ENCODE results near the gene SPATC1L. TPM values are rescaled to one million over a fixed set of nuclear protein-coding genes. Genes with fewer than 3 reads are reported as not detected.

The SPATC1L gene
- total and polyA plus RNA-seq, 2 donors from 2014 or later = 3.7 to 8.7 TPM

DNA sequence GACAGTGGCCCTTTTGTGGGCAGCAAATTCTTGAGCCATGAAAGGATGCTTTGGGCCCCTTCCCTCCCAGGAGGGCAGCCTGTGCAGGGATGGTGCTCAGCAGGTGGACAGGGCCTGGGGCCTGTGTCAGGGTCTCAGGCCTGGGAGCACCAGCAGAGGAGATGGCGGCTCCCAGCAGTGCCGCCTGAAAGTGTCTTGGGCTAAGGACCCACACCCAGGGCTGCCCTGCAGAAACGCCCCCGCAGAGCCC lies 52.7 kb downstream of the SPATC1L start:
- no peak overlapping the region for H3K27ac ChIP-seq (ENCODE audit: low read depth in 2 of 2, low read length in 2 of 2)
- H3K4me1 ChIP-seq (ENCODE audit: control insufficient read depth in 2 of 3, insufficient read depth in 2 of 3, low read depth in 1 of 3, low read length in 3 of 3) = no peaks in the 10 kb centered on the region
- H3K27me3 ChIP-seq (ENCODE audit: control insufficient read depth, insufficient read depth, low read length) = no peaks in the 10 kb centered on the region
- H3K9me3 ChIP-seq (ENCODE audit: control insufficient read depth in 2 of 3, insufficient read depth in 1 of 3, low read length in 3 of 3) = no peaks in the 10 kb centered on the region
- intact Hi-C loops (cut with DNase I) = no loop called here
- DNase-seq (no peak), FAIRE-seq (no peak)
- TF ChIP-seq, protein P1, sequence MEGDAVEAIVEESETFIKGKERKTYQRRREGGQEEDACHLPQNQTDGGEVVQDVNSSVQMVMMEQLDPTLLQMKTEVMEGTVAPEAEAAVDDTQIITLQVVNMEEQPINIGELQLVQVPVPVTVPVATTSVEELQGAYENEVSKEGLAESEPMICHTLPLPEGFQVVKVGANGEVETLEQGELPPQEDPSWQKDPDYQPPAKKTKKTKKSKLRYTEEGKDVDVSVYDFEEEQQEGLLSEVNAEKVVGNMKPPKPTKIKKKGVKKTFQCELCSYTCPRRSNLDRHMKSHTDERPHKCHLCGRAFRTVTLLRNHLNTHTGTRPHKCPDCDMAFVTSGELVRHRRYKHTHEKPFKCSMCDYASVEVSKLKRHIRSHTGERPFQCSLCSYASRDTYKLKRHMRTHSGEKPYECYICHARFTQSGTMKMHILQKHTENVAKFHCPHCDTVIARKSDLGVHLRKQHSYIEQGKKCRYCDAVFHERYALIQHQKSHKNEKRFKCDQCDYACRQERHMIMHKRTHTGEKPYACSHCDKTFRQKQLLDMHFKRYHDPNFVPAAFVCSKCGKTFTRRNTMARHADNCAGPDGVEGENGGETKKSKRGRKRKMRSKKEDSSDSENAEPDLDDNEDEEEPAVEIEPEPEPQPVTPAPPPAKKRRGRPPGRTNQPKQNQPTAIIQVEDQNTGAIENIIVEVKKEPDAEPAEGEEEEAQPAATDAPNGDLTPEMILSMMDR (IDR thresholded peaks at IDR 0.05; ENCODE audit: borderline replicate concordance, extremely low read depth, insufficient read depth) = no peak
- H3K9ac ChIP-seq (ENCODE audit: low read length in 3 of 3) = no peak overlapping the region
- no peaks in the 10 kb centered on the region for H3K36me3 ChIP-seq (ENCODE audit: control insufficient read depth in 2 of 3, insufficient read depth in 3 of 3, low read length in 3 of 3)
- H3K4me3 ChIP-seq (ENCODE audit: low read length in 3 of 3) = no peak overlapping the region

DNA sequence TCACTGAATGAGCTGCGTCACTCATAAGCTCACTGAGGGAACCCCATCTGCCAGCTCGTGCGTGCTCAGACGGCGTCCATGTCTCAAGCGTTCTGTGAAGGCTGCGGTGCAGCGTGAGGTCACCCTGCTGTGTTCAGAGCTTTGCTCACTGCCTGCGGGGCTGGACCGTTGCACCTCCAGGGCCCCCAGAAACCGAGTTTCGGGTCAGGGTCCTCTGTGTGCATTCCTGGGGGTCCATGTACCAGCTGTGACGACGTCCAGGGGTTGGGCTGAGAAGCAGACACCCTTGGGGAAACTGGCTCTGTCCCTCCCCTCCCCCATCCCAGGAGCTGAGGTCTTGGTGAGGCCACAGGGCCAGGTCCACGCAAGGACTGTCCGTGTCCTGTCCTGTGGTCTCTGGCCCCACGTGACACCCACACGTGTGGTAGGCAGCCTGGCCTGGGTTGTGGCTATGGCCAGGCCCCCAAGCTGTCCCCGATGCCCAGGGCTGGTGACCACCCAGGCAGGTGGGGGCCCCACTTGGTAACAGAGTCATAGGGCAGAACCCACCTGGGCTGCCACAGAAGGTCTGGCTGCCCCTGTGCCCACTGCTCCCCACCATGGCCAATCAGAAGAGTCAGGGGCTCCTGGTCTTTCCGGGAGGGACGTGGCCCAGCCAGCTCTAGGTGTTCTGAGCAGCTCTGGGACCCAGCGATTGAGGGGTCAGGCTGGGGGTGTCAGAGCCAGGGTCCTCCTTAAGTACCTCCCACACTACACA lies 53.2 kb downstream of the SPATC1L start:
- DNase-seq = peak in 1 of 5 donors; percentile 75
- Histone ChIP-seq H3K9ac (ENCODE audit: low read length in 3 of 3) (no peak overlapping the region), H3K4me1 (ENCODE audit: control insufficient read depth in 2 of 3, insufficient read depth in 2 of 3, low read depth in 1 of 3, low read length in 3 of 3) (no peaks in the 10 kb centered on the region), H3K27ac (ENCODE audit: low read depth in 2 of 2, low read length in 2 of 2) (no peak overlapping the region), H3K27me3 (ENCODE audit: control insufficient read depth, insufficient read depth, low read length) (no peaks in the 10 kb centered on the region), H3K9me3 (ENCODE audit: control insufficient read depth in 2 of 3, insufficient read depth in 1 of 3, low read length in 3 of 3) (no peaks in the 10 kb centered on the region), H3K36me3 (ENCODE audit: control insufficient read depth in 2 of 3, insufficient read depth in 3 of 3, low read length in 3 of 3) (no peaks in the 10 kb centered on the region), H3K4me3 (ENCODE audit: low read length in 3 of 3) (no peak overlapping the region)
- no peak for FAIRE-seq
- TF ChIP-seq, protein P1 (IDR thresholded peaks at IDR 0.05; ENCODE audit: borderline replicate concordance, extremely low read depth, insufficient read depth) = no peak
- intact Hi-C loops (cut with DNase I) = no loop called here

DNA sequence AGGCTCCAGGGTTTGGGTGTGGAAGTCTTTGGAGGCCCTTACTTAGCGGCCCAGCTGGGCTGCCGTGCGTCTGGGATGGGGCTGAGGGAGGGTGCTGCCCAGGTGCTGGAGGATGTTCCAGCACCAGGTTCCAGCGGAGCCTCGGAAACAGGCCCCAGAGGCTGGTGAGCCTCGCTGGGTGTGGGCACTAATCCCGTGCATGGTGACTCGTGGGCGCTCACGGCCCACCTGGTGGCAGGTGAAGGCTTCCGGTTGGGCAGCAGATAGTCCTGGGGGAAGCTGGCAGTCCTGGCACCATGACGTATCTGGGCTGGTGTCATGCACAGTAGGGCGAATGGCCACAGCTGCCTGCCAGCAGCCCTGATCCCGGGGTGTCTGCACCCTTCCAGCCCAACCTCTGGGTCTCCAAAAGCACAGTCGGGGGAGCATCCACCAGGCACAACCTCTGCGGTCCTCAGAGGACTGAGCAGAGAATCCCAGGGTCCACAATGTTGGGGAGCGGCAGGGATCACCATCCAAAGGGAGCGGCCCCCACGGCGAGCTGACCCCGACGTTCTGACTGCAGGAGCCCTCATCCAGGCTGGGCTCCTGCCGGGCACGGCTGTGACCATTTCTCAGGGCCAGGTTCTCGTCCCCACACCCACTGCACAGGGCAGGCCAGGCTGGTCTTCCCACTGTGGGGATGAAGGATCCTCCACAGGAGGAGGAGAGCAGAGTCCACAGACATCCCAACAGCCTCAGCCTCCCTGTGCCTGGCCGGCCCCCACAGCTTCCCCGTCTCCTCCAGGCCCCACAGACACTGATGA lies 54.2 kb downstream of the SPATC1L start:
- Histone ChIP-seq H3K27me3 (ENCODE audit: control insufficient read depth, insufficient read depth, low read length) (no peaks in the 10 kb centered on the region), H3K27ac (ENCODE audit: low read depth in 2 of 2, low read length in 2 of 2) (no peak overlapping the region), H3K9me3 (ENCODE audit: control insufficient read depth in 2 of 3, insufficient read depth in 1 of 3, low read length in 3 of 3) (no peaks in the 10 kb centered on the region), H3K36me3 (ENCODE audit: control insufficient read depth in 2 of 3, insufficient read depth in 3 of 3, low read length in 3 of 3) (no peaks in the 10 kb centered on the region), H3K9ac (ENCODE audit: low read length in 3 of 3) (no peak overlapping the region), H3K4me3 (ENCODE audit: low read length in 3 of 3) (no peak overlapping the region), H3K4me1 (ENCODE audit: control insufficient read depth in 2 of 3, insufficient read depth in 2 of 3, low read depth in 1 of 3, low read length in 3 of 3) (no peaks in the 10 kb centered on the region)
- TF ChIP-seq, protein P1 (IDR thresholded peaks at IDR 0.05; ENCODE audit: borderline replicate concordance, extremely low read depth, insufficient read depth) = no peak
- intact Hi-C loops (cut with DNase I) = no loop called here
- FAIRE-seq (no peak), DNase-seq (peak in 2 of 5 donors; percentile 27 to 60)
